Measurements from ENCODE around the gene RELN.

RELN gene

DNA sequence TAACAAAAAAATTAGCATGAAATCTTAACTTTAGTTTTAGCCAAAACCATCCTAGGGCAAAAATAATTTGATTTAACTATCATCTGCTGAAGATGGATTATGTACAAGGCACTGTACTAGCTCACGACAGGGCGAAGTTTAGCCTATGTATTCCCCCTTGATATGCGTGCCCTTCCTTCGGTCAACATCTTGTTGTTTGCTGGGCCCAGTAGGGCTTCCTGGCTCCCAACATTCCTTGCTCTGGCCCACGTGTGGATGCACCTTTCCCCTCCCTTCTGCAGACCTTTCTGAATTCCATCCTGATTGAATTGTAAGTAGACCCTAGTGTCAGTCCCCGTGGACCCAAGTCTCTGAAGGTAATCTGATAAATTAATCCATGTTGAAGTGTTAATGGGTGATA lies 212.0 kb downstream of the RELN start:
- DNase-seq, result no peak

DNA sequence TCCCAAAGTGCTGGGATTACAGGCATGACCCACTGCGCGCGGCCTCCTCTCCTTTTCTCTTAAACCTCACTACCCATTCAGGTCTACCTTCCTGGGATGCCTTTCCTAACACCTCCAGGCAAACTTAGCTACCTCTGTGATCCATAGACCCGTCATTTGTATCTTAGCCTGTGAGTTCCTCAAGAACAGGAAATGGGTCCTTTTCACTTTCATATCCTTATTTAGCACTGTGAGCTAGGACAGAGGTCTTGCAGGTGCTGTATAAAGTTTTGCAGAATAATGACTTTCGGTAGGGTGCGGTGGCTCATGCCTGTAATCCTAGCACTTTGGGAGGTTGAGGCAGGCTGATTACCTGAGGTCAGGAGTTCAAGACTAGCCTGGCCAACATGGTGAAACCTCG lies 215.7 kb downstream of the RELN start:
- DNase-seq, result no peak

DNA sequence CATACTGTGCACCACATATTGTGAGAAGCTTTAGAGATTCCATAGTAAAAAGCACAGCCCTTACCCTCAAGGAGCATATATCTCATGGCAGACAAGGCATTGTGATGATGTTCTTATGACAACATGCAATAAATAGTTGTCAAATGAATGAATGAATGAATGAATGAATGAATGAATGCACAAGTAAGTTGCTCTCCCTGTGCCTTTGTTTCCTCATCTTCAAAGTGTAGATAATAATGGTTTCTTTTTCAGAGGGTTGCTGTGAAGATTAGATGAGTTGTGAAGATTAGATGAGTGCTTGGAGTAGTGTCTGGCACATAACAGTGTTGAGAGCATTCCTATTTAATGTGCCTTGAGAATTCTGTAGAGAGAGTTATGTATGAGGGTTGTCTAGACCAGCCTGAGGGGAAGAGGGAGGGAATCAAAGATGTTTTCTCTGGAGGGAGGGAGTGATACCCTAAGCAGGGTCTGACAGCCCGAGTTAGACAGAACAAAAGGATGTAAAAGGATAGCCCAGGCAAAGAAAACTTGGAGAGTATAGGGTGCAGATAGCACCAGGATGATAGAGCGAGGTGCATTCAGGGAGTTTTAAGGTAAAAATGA lies 217.2 kb downstream of the RELN start:
- no peak for DNase-seq

DNA sequence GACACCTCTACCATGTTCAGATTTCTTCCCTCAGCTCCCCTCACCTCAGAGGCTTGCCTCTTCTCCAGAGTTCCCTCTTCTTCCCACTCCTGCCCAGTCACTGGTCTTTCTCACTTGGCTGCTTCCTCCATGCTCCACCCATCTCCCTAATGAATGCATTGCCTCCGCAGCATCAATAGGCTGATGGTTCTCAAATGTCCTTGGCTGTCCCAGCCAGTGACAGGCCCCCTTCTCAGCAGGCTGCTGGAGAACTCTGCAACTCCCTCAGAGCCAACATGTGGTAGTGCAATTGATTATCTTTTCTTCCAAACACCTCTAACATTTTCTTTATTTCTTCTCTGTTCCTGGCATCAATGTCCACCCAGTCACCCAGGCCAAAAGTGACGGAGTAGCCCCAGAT lies 218.2 kb downstream of the RELN start:
- DNase-seq, result no peak

DNA sequence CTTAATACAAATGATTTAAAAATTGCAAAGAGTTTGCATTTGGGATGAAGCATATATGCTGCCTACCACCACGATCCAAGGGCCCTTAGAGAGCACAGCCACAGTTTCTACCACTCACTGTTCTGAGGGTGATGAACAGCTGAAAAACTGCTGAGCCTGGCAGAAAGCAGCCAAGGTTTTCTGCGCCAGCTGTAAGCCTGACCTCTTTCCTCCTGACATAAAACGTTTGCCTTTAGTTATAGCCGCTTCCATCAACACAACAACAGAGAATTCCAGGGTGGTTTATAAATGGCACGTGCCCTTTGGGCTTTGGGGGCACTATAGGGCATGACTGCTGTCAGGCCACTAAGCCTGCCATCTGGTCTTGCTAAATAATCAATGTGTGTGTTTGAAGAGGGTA lies 222.8 kb downstream of the RELN start:
- DNase-seq, result no peak

DNA sequence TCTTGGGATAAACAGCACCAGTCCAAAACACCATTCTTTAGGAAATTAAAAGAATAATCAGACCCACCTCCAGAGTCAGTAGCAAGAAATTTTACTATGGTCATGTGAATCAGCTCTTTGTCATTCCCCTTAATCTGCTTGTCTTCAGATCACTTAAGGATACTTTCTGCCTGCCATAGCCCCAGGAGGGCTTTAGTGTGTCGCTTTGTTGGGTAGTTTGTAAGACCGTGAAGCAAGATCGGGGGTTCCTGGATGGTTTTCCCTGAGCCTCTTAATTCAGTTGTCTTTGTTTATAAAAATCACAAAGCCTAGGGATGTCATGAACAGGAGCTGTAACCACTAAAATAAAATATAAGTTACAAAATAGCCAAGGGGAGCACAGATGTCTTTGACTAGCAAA lies 223.6 kb downstream of the RELN start:
- DNase-seq, result no peak

DNA sequence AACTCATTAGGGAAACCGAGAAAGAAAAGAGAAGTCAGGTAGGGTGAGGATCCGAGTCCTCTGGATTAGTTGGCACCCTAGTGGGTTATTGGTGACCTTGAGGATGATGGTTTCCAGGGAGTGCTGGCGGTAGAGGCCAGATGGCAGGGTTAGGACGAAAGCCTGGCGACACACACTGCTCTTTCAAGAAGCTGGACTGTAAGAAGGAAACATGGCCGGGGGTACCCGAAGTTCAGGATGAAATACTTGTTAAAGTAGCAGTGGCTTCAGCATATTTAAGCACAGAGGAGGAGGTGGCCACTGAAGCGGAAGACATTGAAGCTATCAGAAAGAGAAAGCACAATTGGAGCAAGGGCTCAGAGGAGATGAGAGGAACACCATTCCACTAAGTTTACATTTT lies 224.6 kb downstream of the RELN start:
- DNase-seq, result no peak

DNA sequence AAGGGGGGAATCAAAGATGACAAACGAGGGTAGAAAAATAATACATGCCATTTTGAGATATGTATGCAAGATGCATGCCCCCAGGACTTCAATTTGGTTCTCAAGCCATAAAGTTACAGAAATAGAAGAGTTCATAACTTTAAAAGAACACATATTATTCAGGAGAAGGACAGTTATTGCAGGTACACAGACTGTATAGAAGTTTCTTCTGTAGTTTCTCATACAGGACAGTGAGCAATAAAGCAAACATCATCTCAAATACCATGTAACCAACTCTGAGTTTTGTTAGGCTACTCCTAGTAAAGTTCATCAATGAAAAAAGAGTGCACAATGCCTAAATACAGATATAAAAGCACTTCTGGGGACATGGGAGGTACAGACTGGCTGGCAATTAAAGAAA lies 226.6 kb downstream of the RELN start:
- DNase-seq, result no peak

DNA sequence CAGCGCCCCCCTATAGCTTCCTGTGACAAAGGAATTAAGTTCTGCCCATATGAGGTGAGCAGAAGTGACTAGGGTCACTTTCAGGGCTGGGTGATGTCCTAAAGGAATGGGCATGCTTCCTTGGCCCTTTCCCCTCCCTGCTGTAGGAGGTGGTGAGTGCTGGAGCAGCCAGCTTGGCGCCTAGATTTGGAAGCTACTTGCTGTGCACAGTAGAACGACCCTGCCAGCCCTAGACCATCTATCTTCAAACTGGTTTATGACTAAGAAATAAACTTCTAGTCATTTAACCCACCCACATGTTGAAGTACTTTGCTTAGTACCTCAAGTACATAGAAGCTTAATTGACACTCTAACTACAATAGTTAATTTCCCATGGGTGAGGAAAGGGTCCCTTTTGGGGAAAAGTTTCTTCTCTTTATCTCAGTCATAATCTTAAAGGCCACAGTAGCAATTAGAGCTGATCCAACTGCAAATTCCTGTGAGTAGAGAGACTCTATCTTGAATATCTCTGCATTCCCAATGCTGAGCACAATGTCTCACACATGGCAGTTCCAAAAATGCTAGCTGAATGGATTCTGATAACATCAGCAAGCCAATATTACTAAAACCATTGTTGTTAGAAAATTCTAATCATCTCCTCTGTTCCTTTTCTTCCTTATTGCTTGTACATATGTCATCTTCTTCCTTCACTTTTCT lies 227.2 kb downstream of the RELN start:
- DNase-seq, result no peak

DNA sequence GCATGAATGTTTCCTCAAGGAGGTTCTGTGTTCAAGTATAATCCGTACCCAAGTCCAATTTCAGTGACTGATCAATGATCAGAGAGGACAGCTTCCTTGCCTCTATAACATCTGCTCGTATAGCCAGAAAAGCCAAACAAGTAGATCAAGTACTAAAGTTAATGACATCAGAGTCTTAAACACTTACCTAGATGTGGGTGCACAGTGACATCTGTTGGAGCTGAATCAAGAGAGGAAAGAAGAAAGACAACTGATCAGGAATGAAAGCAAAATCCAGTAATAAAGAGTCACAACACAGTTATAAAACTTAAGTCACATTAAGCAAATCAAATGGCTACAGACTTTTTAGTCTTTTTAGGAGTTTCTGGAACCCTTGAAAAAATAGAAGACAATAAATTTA lies 236.5 kb downstream of the RELN start:
- no peak for DNase-seq

DNA sequence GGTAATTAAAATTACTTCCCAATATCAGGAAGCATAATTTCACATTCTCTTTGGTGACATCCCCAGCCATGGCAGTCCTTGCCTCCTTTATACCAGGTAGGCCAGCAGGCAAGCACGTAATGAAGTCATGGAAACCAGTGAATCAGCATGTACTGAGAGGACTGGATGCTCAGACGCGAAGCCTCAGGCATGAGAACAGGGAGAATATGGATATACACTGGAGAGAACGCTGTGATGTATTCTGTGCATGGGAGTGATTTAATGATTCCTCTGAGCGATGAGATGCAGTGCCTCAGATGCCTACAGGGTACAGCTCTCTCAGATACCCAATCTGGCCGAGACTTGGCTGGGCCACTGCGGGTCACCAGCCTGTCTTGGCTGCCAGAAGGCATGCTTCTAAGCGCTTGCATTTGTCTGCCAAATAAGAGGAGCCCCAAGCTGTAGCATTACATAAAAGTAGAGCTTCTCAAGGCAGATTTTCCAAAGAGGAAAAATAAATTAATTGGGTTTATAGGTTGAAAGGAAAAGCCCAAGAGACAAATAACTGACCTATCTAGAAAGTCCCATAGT lies 238.1 kb downstream of the RELN start:
- no peak for DNase-seq

DNA sequence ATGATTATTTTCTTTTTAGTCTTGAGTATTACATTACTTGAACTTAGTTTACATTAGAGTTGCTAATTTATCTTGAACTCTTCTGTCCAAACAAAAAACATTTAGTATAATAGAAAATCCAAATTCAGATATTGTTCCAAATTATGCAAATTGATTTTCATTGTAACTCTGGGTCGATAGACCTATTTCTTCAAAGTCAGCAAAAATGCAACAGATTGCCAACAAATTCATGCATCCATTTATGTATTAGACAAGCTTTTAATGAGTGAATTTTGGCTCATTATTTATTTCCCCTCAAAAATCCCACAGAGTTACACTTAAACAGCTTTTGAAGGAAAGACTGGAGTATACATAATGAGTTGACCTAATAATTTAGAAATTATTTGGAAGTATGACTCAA lies 240.8 kb downstream of the RELN start:
- no peak for DNase-seq

DNA sequence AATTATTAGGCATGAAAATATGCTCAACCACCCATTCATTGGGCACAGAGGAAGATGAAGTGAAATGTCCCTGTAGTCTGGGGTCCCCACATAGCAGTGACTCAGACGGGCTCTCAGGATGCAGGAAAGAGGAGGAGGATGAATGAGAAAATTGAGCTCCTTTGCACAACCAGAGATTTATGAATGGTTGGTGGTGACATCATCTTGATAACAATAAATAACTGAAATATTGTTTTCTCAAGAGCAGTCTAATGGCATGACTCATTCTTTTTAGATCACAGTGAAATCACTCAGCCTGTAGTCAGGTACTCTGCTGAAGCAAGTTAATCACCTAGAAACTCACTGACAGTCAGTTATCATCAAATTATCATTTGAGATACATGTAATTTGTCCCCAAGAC lies 254.1 kb downstream of the RELN start:
- no peak for DNase-seq

DNA sequence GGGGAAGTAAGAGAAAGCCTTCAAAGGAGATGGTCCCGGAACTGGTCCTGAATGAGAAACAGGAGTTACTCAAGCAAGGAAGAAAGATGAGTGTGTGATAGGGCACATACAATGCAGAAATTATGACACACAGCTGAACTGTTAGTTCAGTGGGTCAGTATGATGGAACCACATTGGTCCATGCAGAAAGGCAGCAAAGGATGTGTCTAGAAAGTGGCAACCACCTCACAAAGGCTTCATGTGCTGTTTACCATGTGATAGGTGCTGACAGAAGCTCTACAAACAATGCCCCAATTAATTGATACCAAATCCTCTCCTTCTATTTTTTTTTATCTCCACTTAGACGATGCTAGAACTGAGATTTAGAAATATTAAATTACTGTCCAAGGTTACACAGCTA lies 258.3 kb downstream of the RELN start:
- DNase-seq, result no peak

DNA sequence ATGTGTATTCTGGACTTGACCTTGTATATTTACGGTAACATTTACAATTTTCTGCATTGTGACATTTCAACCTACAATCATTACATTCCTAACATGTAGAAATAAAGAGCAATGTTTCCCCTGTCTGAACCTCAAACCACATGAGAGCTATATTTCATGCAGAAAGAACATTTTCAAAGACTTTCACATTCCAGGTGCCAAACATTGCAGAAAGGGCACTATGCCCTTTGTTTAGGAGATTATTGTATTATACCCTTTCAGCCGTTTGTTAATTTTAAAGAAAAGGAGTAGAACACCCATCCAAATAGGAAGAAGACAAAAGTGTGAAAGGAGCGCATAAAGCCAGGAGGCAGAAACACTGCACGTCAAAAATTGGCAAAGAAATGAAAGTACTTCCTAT lies 260.4 kb downstream of the RELN start:
- DNase-seq, result no peak

DNA sequence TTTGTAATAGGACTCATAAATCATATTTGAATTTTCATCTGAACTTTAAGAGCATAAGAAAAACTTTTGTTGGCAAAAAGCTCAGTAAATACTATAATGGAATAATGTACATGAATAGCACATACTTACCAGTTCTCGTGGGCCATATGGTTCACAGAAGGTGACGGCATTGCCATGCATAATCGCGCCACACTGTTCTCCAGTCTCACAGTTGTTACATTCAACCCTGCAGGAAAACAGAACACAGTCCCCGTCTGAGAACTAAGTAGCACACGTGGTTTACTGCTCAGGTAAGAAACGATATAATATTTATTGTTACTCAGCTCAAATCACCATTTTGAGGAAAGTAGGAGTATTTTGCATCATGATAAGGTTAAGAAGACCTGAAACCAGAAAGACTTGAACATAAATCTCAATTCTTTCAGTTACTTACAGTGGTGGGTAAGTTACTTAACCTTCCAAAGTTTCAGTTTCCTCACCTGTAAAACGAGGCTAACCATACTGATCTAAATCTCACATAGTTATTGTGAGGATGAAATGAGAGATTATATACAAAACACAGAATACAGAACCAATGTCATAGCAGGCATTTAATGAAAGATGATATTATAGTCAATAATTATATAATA lies 261.4 kb downstream of the RELN start:
- DNase-seq, result no peak

DNA sequence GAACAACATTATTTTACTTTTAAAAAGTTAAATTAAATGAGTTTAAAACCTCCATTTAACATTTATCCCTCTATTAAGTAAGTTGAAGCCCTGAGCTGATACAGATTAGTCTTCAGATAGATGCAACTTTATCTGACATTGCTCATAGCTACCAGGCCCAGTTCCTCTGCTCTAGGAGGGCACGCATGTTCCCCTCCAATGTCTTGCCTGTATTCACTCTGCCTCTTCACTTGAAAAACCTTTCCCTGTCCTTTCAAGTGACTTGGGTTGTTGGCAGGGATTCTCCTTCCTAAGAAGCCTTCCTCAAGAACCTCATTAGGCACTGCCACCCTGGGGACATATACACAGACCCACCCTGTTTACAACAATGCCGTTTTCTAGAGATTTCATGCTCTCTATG lies 270.4 kb downstream of the RELN start:
- DNase-seq, result no peak

DNA sequence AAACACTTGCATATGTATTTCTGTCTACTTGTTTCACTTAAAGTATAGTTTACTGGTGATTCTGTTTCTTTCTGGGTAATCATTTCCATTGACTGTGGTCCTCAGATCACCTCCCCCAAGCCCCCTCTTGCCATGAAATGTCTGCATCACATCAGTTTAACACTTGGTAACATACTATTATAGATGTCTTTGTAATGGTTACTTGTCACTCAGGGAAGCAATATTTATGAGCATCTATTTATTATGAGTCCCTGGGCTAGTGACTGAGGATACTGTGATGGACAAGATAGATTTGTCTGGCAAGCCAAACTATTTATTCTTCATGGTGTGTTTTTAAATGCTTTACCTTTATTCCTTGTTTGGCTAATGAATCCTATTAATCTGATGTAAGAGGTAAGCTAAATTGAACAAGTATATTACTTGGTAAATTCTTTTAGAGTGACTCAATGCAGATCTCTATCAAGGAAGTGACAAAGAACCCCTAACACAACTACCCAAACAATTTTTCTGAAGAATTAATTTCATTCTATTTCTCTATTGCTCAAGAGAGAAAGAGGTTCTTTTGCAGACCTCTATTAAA lies 270.9 kb downstream of the RELN start:
- DNase-seq, result no peak

DNA sequence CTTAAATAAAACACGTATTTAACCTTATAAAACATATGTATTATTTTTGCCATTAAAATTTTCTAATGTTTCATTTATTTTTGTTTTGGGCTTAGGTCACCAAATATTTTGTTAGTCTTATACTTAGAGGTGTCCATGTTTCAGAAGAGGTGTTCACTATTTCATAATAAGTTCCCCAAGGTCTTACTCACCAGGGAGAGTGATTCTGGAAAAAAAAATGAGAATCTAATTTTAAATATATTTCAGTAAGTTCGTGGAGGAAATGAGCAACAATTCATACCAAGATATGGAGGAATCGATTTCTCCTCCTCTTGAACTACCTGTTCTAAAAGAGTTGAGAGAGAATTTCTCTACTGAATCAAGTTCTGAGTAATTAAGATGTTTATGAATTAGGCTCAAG lies 271.9 kb downstream of the RELN start:
- no peak for DNase-seq

DNA sequence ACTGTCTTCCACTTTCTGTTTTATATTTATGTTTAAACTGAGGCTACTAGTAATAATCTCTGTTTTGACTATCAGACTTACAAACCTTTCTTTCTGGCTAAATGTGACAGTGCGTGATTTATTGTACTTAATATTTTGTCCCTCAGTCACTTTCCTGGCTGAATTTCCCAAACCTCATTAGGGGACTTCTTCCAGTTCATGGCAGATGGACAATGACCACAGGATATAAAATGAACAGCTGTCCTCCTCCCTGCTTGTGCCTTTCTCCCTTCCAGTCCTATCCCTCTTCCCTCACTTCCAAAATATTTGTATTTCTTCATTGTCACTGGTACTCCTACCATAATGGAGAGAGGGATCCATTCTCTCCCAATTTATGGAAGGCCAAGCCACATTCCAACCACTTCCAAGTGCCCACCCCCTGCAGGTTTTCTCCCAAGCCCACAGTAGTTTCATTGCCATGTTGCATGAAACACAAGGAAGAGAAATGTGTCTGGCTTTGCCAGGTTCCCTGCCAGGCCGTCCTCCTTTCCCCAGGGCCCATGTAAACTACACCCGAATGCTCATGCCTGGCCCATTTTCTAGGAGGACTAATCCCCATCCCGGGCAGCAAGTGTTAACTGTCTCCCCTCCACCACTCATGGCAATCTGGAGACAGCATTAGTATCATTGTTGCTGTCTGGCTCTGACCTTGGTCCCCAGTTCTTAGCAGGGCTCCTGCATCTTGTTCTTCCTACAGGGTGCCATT lies 273.9 kb downstream of the RELN start:
- no peak for DNase-seq

DNA sequence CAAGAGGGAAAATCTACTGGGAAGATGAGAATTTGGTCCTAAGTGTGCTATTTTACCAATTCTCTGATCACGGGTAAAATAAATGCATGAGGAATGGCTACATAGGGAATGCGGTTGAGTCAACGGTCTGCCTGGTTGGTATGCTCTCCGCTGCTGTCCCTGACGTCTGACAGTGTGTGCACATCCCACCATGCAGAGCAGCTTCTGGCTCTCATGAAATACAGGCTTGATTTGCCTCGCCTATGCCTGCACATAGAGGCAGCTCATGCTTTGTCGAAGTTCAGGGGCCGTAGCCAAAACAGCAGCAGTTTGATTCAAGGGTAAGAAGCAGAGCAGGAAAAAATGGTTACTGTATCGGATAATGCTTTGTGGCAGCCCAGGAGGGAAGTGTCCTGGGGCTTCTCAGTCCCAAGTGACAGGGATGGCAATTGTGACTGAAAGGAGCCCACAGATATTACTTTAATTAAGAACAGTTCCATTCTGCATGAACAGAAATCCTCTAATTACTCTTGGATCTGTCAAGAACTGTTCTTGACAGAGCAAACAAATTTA lies 275.0 kb downstream of the RELN start:
- DNase-seq, result no peak

DNA sequence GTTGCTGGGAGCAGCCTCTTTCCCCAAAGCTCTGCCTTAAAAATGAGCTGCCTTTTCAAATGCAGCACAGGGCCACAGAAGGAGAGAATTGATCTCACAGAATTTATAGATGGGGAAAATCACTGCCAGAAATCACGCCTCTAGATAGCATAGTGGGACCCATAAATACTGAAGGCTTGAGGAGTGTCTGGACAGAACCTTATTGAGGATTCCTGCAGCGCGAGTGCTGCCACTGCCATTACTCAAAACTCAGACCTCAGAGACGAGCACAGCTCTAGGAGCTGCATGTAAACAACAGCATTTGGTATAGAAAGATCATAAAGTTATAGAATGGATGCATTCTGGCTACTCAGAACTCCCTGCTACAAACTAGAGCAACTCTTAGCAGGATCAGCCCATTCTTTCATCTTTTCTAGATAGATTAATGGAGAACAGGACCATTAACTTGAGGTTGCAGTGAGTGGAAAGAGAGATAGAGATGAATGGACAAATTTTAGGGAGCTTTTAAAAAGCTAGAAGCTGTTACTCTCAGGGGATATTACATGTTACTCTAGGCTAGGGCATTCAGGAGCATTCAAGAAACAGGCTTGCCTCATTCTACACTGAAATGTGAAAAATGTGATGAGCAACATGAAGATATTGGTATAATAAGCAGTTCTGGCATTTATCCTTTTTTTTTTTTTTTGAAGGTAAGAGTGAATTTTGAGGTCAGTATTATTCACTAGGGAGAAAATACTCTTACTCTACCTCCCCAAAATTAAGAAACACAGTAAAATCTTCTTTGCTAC lies 276.3 kb downstream of the RELN start:
- DNase-seq, result no peak

Measured in DMS79 (cell line).